ENCODE measurements around the gene PAIP1.
"Not testable (repeated sequence)": the region's sequence is repeated elsewhere in the genome, so short reads cannot be mapped to it uniquely, and the experiment has no call there.

Gene PAIP1

DNA sequence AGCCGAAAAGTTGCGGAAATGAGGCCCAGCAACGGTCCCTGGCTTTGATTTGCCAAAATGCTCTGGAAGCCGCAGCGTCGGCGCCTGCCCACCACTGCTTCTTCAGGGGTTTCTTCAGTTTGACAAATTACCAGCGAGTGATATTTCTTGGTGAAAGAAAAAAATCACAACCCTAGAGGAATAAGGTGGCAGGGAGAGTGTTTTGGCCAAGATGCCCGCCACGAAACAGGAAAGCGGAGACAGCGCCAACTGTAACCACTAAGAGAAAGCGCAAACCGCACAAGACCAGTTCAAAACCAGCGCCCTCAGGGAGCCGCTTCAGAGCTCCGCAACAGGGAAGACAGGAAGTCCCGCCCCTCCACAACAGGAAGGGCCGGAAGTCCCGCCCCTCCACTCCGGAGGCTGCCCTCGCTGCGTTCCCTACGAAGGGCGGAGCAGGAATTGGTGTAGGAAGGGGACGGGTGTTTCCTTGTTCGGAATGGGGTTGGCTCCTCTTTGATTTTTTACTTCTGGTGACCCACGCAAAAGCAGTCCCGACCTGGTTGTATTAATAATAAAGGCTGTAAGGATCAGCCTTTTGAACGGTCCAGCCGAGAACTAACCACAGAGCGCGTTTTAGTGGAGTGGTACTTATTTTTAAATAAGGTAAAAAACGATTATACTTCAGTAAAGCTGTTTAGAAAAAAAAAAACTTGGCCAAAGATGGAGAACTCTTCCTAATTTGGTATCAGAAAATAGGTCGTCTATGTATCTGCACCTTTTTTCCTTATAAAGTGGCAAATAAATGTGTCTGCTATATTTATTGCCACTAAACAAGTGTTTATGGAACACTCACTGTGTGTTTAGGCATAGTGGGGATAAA lies 41.8 kb downstream of the PAIP1 start, which contains the start of gene C5orf34:
TSS of gene C5orf34 (minus strand) at position 333 of the 862 bp plus-strand sequence. CDS start 5,809 bp downstream, outside the sequence.
- DNase-seq, result peak; percentile 96 to 97

DNA sequence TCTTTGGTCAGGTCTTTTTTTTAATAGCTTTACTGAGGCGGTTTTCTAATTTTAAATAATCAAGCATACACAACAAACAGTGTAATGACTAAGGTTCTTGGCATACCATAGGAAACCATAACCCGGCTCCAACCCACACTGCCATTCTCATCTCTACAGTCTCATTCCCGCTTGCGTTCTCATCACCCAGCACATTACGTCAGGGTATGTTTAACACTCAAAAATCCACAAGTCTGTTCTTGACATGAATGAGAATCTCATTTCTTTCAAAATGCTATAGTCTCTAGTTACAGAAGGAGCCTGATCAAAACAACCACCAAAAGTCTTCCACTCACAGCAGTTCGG lies 42.4 kb downstream of the PAIP1 start:
- no peak for DNase-seq

DNA sequence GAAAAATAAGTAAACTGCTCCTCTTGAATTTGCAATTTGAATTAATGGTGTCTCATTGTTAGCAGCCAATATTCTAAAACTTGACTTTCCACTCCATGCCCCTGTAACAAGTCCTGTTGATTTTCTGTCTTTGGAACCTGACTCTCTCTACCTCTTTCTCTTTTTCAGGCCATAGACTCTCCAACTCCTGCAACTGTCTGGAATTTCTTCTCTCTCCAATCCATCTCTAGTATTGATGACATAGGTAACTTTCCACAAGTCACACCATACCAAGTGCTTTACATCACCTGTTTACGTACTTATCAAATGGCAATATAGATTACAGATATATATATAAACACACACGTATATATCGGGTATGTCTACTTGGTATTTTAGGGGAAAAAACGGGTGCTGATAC lies 42.9 kb downstream of the PAIP1 start:
- DNase-seq, result no peak

DNA sequence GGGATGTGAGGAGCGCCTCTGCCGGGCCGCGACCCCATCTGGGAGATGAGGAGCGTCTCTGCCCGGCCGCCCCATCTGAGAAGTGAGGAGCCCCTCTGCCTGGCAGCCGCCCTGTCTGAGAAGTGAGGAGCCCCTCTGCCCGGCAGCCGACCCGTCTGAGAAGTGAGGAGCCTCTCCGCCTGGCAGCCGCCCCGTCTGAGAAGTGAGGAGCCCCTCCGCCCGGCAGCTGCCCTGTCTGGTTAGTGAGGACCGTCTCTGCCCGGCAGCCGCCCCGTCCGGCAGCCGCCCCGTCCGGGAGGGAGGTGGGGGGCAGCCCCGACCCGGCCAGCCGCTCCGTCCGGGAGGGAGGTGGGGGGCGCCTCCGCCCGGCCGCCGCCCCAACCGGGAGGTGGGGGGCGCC lies 45.8 kb downstream of the PAIP1 start:
- DNase-seq, result not testable (repeated sequence)

DNA sequence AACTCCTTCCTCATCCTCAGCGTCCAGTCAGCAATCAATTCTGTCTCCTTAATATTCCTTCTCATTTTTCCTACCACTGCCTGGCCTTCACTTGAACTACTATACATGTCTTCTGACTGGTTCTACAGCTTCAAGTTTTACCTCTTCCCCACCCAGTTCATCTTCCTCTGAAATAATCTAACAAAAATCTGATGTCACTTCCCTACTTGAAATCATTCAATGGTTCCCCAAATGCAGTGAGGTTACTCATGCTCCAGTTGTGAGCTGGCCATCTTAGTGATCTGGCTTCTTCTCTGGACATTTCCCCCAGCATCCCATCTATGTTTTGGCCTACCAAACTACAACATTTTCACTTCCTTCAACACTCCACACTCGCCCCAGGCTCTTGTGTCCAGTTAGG lies 58.3 kb downstream of the PAIP1 start:
- no peak for DNase-seq

DNA sequence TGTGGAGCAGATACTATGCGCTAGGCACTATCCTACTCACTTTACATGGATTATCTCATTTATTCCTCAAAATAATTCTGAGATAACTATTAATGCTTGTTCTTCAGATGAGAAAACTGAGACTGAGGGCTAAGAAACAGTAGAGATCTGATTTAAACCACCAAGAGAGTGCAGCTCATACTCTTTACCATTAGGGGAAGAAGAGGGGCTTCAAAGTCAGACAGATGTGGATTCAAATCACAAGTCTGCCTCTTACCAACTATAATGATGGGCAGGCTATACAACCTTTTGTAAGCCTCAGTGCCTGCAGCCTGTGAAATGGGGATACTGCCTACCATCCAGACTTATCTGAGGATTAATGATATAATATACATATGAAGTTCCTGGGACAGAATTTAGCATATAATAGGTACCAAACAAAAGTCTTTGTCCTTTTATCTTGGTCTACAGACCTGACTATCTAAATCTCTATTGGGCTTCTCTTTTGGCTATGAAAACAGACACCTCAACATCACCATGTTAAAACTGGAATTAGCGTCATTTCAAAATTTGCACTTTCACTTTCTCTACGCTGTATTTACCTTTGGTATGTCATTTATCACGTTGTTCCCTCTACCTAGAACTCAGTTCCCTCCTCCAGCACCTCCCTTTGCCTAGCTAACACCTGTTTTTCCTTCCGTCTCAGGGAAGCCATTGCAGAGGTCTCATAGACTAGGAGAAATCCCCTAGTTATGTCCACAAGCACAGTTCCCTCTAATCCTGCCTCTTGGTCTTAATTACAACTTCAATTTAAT lies 59.4 kb downstream of the PAIP1 start:
- DNase-seq, result no peak

DNA sequence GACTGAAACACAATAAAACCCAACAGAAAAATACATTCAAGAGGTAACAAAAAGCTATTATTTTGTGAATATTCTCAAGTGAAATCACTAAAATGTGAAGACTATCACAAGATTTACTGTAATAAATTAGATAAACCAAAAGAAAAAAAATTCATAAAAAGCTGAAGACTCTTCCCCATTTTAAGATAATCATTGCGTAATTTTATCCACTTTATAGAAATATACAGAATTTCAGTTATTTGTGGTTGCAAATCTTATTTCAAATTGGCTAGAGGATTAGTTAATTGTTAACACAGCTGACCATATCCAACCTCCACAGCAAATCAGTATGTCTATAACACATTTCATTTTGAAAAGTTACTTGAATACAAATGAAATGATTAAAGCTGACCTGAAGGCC lies 65.6 kb downstream of the PAIP1 start:
- no peak for DNase-seq

DNA sequence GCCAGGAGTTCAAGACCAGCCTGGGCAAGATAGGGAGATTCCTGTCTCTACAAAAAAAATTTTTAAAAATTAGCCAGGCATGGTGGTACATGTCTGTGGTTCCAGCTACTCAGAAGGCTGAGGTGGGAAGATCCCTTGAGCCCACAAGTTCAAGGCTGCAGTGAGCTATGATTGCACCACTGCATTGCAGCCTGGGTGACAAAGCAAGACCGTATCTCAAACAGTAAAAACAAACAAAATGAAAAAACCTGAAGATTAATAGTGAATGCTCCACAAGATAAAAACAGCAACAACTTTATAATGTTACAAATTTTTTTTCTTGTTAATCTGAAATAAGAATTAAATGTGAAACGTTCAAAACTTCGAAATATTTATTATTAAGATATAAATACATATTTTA lies 70.5 kb downstream of the PAIP1 start:
- DNase-seq, result no peak

DNA sequence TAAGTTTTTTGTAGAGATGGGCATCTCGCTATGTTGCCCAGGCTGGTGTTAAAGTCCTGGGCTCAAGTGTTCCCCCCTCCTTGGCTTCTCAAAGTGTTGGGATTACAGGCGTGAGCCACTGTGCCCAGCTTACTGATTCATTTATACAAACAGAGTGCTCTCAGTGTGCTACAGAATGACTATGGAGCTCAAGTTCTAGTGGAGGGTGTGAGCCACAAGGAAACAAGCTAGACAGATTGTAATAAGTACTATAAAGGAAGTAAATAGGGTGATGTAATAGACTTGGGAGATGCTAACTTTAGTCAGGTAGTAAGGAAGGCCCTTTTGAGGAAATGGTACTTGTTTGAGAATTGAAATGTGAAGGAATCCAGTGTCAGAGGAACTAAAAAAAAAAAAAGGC lies 71.5 kb downstream of the PAIP1 start:
- DNase-seq, result no peak

DNA sequence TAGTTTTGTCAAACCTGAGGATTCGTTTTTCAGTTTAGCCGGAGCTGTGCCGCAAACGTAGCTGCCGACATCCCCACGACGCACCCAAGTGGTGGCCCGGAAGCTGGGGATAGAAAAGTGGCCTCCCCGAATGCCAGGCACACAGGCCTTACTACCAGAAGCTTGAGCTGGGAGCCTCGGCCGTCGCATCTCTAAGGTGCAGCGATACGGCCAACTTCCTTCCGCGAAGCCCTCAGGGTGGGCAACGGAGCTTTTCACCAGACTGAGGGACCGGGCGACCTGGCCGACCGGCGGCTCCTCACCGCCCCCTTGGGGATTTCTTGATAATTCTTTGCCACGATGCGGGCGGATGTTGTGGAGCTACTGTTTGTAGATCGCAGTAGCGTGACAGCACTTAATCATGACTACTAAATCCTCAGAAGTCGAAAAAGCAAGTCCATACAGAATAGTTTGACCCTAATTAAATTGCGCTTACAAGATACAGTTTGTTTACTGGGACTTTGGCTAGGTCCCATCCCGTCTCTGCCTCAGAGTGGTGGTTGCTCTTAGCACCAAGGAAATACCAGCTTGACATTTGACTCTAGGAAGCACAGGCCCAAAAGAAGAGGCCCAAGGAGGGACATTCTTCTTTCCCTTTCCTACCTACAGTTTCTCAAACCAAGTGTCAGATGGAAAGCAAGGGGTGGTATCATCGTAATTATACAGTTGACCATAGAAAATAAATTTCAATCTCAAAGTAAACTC lies 72.6 kb downstream of the PAIP1 start:
- peak; percentile 78 to 80 for DNase-seq

DNA sequence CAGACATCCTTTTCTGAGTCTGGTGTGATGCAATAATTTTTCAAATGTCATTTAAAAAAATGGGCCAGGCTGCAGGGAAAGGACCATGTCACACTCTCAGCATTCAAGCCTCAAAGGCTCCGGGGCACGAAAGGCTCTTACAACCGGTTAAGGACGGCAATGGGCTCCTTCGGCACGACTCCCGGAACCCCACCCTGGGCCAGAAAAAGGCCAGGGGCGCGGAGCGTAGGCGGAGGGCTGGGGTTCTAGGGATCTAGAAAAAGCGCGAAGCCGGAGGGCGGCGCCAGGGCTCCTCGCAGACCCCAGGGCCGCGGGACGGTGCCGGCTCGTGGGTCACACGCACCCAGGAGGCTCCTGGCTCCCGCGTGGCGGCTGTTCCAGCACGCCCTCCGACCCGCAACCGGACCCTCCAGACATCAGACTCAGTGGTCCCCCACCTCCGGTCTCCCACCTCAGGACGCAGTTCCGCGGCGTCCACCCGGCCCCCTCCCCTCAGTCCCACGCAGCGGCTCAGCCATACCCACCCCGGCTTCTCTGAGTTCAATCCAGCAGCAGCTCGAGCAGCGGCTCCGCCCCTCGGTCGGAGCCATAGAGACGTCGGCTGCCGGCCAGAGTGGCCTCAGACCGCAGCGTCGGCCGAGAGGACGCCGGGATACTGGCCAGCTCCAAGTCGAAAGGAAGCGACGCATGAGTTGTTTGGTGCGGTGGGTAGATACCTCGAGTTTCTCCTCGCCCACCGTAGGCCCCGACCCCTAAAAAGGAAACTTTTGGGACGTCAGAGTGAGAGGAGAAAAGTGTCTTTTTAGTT lies 73.4 kb downstream of the PAIP1 start, which contains the start of gene TMEM267:
TSS of gene TMEM267 (minus strand) at position 568 of the 808 bp plus-strand sequence. CDS start 29,896 bp downstream, outside the sequence.
- peak; percentile 72 to 76 for DNase-seq

DNA sequence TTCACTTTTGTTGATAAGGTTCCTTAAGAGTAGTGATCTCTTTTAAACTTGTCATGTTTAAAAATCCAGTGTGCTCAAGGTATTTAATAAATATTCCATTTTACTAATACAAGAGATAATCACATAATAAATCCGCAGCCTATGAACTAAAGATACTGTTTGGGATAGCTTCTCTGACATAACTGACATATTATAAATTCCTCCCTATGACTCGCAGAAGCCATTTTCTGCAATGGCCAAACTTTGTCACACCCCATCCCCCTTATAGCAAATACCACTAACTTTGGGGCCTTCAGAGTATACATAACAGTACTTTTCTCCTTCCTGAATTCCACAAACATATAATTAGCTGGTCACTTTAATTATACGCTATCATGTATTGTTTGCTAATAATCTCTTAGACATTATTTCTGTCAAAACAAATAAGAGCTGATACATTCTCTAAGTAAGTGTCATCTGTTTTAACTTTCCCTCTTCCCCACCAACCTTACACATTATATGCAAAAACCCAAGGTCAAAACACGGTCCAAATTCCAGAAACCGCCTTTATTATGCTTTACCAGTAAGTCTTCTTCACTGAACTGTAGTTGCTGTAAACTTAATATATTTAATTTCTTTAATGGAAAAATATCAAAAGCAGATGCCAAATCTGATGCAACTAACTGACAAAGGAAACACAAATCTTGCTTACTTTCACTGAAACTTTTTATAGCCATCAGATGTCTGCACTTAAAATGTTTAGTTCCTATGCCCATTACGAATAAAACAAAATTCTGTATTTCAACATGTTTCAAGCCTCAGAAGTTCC lies 74.2 kb downstream of the PAIP1 start:
- DNase-seq, result peak in 1 of 2 donors; percentile 6

Measured in stimulated activated CD4-positive, alpha-beta T cell treated with anti-CD3 and anti-CD28 coated beads, Interleukin-2, amount 100 ng/mL, for 48 hours (primary cell).